Pancreas (tissue), 10 donors: ENCODE measurements around the gene ANTXR2. TPM values are rescaled to one million over a fixed set of nuclear protein-coding genes. Genes with fewer than 3 reads are reported as not detected.

ENCODE experiments used
- ATAC-seq, 4 donors: fragments of 200-7000 bp; cut with Tn5 transposase; one replicate each; pipeline versions ENCODE4 v1.8.0 to v1.9.1; 2020; ENCODE audit warnings: mild to moderate bottlenecking in 4 of 4, moderate library complexity in 4 of 4
- DNase-seq, 6 donors: peaks; one replicate each; pipeline ENCODE4 v3.0.0-alpha.2; 2020
- FAIRE-seq: peaks from 2 replicates; lab custom pipeline; 2012; peaks lifted over from hg19 to GRCh38; lab: Jason Lieb, UNC
- H3K27ac ChIP-seq, 4 donors: fragments of 200-600 bp; sonication (generic); 1 replicate in 3 of 4; 2 replicates in 1 of 4; pipeline versions ENCODE4 v1.5.0 to v1.8.0; 2020
- H3K27me3 ChIP-seq, 4 donors: fragments of 200-600 bp; one replicate each; pipeline ENCODE4 v1.8.0; 2021
- H3K36me3 ChIP-seq, 3 donors: fragments of 200-600 bp; sonication (generic) in 1 of 3; one replicate each; pipeline versions ENCODE4 v1.5.0 to v1.8.0; 2020 to 2021
- H3K4me1 ChIP-seq, 3 donors: fragments of 200-600 bp; one replicate each; pipeline ENCODE4 v1.8.0; 2021
- H3K4me3 ChIP-seq, 4 donors: fragments of 200-600 bp; sonication (generic) in 2 of 4; one replicate each; pipeline versions ENCODE4 v1.5.0 to v1.8.0; 2020 to 2021
- H3K9me3 ChIP-seq, 4 donors: fragments of 200-600 bp; one replicate each; pipeline ENCODE4 v1.8.0; 2021
- WGBS, 2 donors: extraction: QIAGEN DNeasy Blood & Tissue Kit; methylation state at CpG; one replicate each; pipeline ENCODE4 v1.1.7; 2013; 5-methylcytosine and 5-hydroxymethylcytosine counted together
- intact Hi-C, 3 donors: fragments of 100-400 bp; cut with DNase I; formaldehyde crosslinking; loops; one replicate each; pipeline versions ENCODE4 v1.11.1 to v1.14.2; 2022
- polyA plus RNA-seq, 2 donors: library from polyadenylated mRNA; stranded (reverse); fragments of 200-250 nt; gene quantifications; one replicate each; pipeline ENCODE4 v1.2.3, GENCODE V29; 2013
- total RNA-seq, 6 donors: library from RNA; stranded (reverse); fragmentation: NEBNext Ultra II Directional in 4 of 6; extraction: Animal tissue kit (Norgen Biotek cat#: 25700) in 4 of 6; gene quantifications; one replicate each; pipeline versions ENCODE4 v1.2.1 to v1.2.4, GENCODE V29; 2021 to 2023
- TF ChIP-seq, protein P1 (sequence below), 4 donors: fragments of 200-600 bp; sonication (generic) in 3 of 4; IDR thresholded peaks; one replicate each; pipeline versions ENCODE4 v1.5.0 to v1.8.0; 2021; ENCODE audit warnings: antibody characterized with exemption in 4 of 4
- donor health status: healthy with polysubstance abuse.
- donor health status: DM: no; HTN: no; CAD: no; lungs with moderate emphysema.
- donor health status: DM: no; HTN: no; CAD: no.
- donor health status: control.
- donor health status: control.
- donor health status: Bipolar disorder and iron deficiency.
- donor health status: DM: yes; HTN: yes; CAD: no.
- donor health status: DM: no; HTN: no; CAD: no.
- donor health status: DM: no; HTN: no; CAD: no.
- donor health status: DM: yes; HTN: yes; CAD: no.

Gene ANTXR2
- total and polyA plus RNA-seq, 8 donors, result 1.4 to 22.4 (median 4.6) TPM

DNA sequence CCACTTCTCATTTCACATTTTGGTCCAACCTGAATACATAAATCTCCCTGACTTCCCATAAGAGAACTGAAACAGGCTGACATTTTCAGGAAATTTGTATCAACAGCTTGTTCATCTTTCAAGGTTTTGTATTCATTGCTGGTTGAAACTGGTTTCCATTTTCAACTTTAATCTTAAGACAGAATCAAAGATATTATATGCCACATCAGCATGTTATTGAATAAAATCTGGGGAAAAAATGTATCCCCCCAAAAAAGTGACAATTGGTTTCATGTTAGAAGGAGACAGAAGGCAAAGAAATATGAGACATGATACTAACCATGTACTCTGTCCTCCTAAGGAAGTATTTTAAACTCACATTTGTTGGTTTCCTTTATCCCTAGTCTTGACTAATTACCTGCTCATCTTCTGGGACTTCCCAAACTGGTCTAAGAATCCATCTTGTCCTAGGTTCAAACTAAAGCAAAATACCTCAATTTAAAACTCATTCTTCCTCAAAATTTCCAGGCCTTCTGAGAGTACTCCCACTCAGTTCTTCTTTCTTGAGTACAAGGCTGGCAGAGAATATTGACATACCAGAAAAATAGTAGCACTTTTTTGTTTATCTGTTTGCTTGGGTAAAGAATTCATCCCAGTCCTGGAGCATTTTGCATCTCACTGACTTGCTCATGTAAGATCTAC, 3.1 kb upstream of the ANTXR2 start:
- FAIRE-seq, result no peak
- Histone ChIP-seq H3K36me3 (no peaks in the 10 kb centered on the region), H3K4me3 (no peak overlapping the region), H3K27ac (no peak overlapping the region), H3K9me3 (no peaks in the 10 kb centered on the region), H3K4me1 (peaks cover 0 to 13% (median 0%) of the 10 kb centered on the region in 3 donors), H3K27me3 (no peaks in the 10 kb centered on the region)
- intact Hi-C loops, result no loop called here
- DNase-seq, result no peak
- TF ChIP-seq, protein P1, sequence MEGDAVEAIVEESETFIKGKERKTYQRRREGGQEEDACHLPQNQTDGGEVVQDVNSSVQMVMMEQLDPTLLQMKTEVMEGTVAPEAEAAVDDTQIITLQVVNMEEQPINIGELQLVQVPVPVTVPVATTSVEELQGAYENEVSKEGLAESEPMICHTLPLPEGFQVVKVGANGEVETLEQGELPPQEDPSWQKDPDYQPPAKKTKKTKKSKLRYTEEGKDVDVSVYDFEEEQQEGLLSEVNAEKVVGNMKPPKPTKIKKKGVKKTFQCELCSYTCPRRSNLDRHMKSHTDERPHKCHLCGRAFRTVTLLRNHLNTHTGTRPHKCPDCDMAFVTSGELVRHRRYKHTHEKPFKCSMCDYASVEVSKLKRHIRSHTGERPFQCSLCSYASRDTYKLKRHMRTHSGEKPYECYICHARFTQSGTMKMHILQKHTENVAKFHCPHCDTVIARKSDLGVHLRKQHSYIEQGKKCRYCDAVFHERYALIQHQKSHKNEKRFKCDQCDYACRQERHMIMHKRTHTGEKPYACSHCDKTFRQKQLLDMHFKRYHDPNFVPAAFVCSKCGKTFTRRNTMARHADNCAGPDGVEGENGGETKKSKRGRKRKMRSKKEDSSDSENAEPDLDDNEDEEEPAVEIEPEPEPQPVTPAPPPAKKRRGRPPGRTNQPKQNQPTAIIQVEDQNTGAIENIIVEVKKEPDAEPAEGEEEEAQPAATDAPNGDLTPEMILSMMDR (IDR thresholded peaks at IDR 0.05), result no peak
- no peak for ATAC-seq

DNA sequence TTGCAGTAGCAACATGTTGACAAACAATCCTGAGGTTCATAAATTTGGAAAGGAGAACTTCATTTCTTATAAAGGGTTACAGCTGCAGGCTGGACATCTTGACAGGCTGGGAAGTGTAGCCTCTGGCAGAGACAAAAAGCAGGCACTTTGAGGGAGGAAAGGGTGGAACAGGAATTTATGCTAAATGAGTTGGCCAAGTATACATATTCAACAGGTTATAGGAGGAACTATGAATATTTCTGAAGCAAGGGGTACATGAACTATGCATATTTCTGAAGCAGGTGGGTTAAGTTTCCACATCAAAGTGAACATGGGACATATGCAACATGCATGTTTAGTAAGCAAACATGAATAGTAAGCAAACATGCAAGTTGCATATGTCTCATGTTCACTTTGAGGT, 1.6 kb upstream of the ANTXR2 start:
- Histone ChIP-seq H3K9me3 (no peaks in the 10 kb centered on the region), H3K36me3 (no peaks in the 10 kb centered on the region), H3K27me3 (no peaks in the 10 kb centered on the region), H3K27ac (no peak overlapping the region), H3K4me1 (peaks cover 0 to 22% (median 0%) of the 10 kb centered on the region in 3 donors), H3K4me3 (no peak overlapping the region)
- intact Hi-C loops, result no loop called here
- ATAC-seq, result no peak
- FAIRE-seq, result no peak
- TF ChIP-seq, protein P1 (IDR thresholded peaks at IDR 0.05), result no peak
- no peak for DNase-seq

DNA sequence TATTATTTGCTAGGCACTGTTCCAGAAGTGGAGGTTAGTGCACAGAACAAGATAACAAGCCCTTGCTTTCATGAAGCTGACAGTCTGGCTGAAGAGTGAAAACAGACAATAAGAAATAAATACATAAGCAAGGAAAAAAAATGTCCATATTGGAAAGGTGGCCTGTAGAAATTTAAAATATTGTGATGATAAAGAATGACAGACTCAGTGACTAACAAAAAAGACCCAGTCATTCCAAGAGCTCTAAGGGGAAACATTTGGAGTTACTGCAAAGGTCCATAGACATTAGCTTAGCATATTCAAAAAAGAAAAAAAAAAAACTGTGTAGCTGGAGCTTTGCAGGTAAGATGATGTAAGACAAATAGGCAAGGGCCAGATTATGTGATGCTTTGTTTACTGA, 1.0 kb upstream of the ANTXR2 start:
- intact Hi-C loops, result no loop called here
- FAIRE-seq (no peak), DNase-seq (no peak), ATAC-seq (no peak)
- TF ChIP-seq, protein P1 (IDR thresholded peaks at IDR 0.05), result no peak
- Histone ChIP-seq H3K4me3 (no peak overlapping the region), H3K36me3 (no peaks in the 10 kb centered on the region), H3K27ac (peak overlapping the region in 1 of 4 donors; percentile 86), H3K4me1 (peaks cover 0 to 22% (median 0%) of the 10 kb centered on the region in 3 donors), H3K9me3 (no peaks in the 10 kb centered on the region), H3K27me3 (no peaks in the 10 kb centered on the region)

DNA sequence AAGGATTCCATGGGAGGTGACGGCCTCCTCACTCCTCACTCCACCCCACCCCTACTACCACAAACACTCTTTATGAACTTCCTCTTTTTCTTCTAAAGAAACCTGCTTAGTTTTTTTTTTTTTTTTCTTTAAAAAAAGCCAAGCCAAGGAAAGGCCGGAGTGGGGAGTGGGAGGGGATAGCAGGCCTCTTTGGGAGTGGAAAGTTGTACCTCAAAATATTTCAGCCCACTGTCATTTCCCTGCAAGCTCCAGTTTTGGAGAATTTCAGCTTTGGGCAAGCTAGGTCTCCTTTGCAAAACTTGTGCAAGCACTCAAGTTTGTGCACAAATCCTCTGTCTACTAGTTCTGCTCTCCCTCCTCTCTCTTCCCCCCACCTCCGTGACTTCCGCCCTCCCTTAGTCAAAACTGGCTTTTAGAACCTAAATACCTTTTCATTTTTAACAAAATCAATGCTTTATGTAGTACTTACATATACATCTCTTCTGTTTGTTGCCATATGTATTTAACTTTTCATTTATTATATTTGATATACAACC, 512 bp upstream of the ANTXR2 start:
- ATAC-seq (no peak), FAIRE-seq (no peak), DNase-seq (no peak)
- intact Hi-C loops, result no loop called here
- 68 to 78% methylated on average over 4 of the region's 4 CpGs for WGBS, 2 donors
- H3K27me3 ChIP-seq, result no peaks in the 10 kb centered on the region
- H3K4me3 ChIP-seq, result peak overlapping the region in 3 of 4 donors; percentile 72 to 87 (median 74)
- H3K27ac ChIP-seq, result peak overlapping the region in 3 of 4 donors; percentile 66 to 86 (median 80)
- no peaks in the 10 kb centered on the region for H3K36me3 ChIP-seq
- peaks cover 0 to 22% (median 0%) of the 10 kb centered on the region in 3 donors for H3K4me1 ChIP-seq
- TF ChIP-seq, protein P1 (IDR thresholded peaks at IDR 0.05), result no peak
- no peaks in the 10 kb centered on the region for H3K9me3 ChIP-seq

DNA sequence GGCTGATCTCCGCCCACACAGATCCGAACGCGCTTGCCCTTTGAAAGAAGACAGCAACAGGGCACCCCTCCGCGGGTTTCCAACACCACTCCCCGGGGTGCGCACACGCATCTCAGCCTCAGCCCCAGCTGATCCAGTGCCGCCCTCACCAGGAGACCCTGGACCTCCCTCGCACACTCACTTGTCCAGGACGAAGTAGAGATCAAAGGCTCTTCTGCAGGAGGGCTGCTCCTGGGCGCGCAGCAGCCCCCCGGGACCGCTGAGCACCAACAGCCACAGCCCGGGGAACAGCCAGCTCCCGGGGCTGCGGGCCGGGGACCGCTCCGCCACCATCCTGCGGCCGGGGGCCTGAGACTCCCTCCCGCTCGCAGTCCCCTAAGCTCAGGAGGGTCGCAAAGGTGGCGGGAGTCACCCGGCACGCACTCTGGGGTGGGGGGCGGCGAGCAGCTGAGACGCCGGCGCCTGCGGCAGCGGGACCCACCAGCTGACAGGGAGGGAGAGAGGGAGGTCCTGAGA, 743 bp downstream of the ANTXR2 start:
- peak in 5 of 6 donors; percentile 19 to 65 (median 49) for DNase-seq
- no peak for FAIRE-seq
- Histone ChIP-seq H3K4me1 (peaks cover 0 to 22% (median 0%) of the 10 kb centered on the region in 3 donors), H3K9me3 (no peaks in the 10 kb centered on the region), H3K4me3 (peak overlapping the region; percentile 72 to 87 (median 79)), H3K36me3 (no peaks in the 10 kb centered on the region), H3K27ac (peak overlapping the region; percentile 28 to 86 (median 73)), H3K27me3 (no peaks in the 10 kb centered on the region)
- TF ChIP-seq, protein P1 (IDR thresholded peaks at IDR 0.05), result no peak
- intact Hi-C loops, result no loop called here
- 0 to 1% methylated on average over 32 to 37 of the region's 37 CpGs for WGBS, 2 donors
- ATAC-seq, result peak; percentile 44 to 66 (median 50)
